Thoracic aorta (tissue), 2 donors: ENCODE measurements around the gene FOXL1. TPM values are rescaled to one million over a fixed set of nuclear protein-coding genes. Genes with fewer than 3 reads are reported as not detected.

Experiments used
- ATAC-seq: fragments of 150-250 bp; one replicate; pipeline ENCODE4 v1.8.0; 2017; ENCODE audit warnings: low read depth; ENCODE audit not compliant: insufficient number of reproducible peaks, low FRiP score
- DNase-seq: peaks from one replicate; pipeline ENCODE4 v3.0.0-alpha.2; 2020; ENCODE audit warnings: low spot score
- H3K27ac ChIP-seq, 2 donors: fragments of 200-600 bp; sonication (generic); 1 replicate in 1 of 2; 2 replicates in 1 of 2; pipeline ENCODE4 v1.5.1; 2016; ENCODE audit warnings: mild to moderate bottlenecking in 2 of 2, moderate library complexity in 2 of 2
- H3K27me3 ChIP-seq: fragments of 200-600 bp; sonication (generic); replicated peaks from 2 replicates; pipeline ENCODE4 v1.6.0; 2016; ENCODE audit warnings: mild to moderate bottlenecking; ENCODE audit not compliant: insufficient read depth
- H3K36me3 ChIP-seq: fragments of 200-600 bp; sonication (generic); one replicate; pipeline ENCODE4 v1.5.1; 2016
- H3K4me1 ChIP-seq, 2 donors: fragments of 200-600 bp; sonication (generic); 1 replicate in 1 of 2; 2 replicates in 1 of 2; pipeline versions ENCODE4 v1.5.1 to v1.6.0; 2016; ENCODE audit warnings: low read depth in 2 of 2, mild to moderate bottlenecking in 1 of 2; ENCODE audit not compliant: control insufficient read depth in 1 of 2
- H3K4me3 ChIP-seq: fragments of 200-600 bp; sonication (generic); 2 replicates; pipeline ENCODE4 v1.5.1; 2016; ENCODE audit warnings: mild to moderate bottlenecking
- H3K9me3 ChIP-seq: fragments of 200-600 bp; sonication (generic); 2 replicates; pipeline ENCODE4 v1.5.1; 2016
- CTCF ChIP-seq: fragments of 200-600 bp; sonication (generic); IDR thresholded peaks from one replicate; pipeline ENCODE4 v1.5.1; 2019; ENCODE audit warnings: antibody characterized with exemption
- total RNA-seq, 2 donors: library from RNA; depleted of rRNA; stranded (reverse); fragments of >200 nt; gene quantifications; one replicate each; pipeline versions ENCODE4 v1.1.0 to v1.2.3, GENCODE V29; 2016

Gene FOXL1
- total RNA-seq, 2 donors from 2014 or later = 52.1 to 52.8 TPM

- peak; percentile 79 for DNase-seq
These were observed 2.4 kb upstream of the FOXL1 start for GRCh38 chr16:86575754-86576557.

GRCh38 chr16:86576591-86577313 is 1.6 kb upstream of the FOXL1 start:
- Histone ChIP-seq H3K4me1 (peaks cover 25 to 79% of the 10 kb centered on the region in 2 donors), H3K4me3 (peak overlapping the region; percentile 76), H3K9me3 (no peaks in the 10 kb centered on the region), H3K36me3 (no peaks in the 10 kb centered on the region), H3K27ac (peak overlapping the region; percentile 91 to 97), H3K27me3 (no peaks in the 10 kb centered on the region)
- ATAC-seq (peak; percentile 13), DNase-seq (no peak)
- no peak for TF ChIP-seq CTCF

More at GRCh38 chr16:86575754-86576557, 2.4 kb upstream of the FOXL1 start:
- Histone ChIP-seq H3K27ac (peak overlapping the region; percentile 91 to 97), H3K9me3 (no peaks in the 10 kb centered on the region), H3K4me1 (peaks cover 25 to 71% of the 10 kb centered on the region in 2 donors), H3K27me3 (no peaks in the 10 kb centered on the region), H3K36me3 (no peaks in the 10 kb centered on the region), H3K4me3 (peak overlapping the region; percentile 76)
- TF ChIP-seq CTCF = peak; percentile 64
- peak; percentile 66 for ATAC-seq

- H3K4me1 ChIP-seq = peaks cover 28 to 83% of the 10 kb centered on the region in 2 donors
- DNase-seq (no peak), ATAC-seq (no peak)
- peak overlapping the region; percentile 76 for H3K4me3 ChIP-seq
- H3K27me3 ChIP-seq = no peaks in the 10 kb centered on the region
- no peak for TF ChIP-seq CTCF
- no peaks in the 10 kb centered on the region for H3K36me3 ChIP-seq
- no peaks in the 10 kb centered on the region for H3K9me3 ChIP-seq
- H3K27ac ChIP-seq = peak overlapping the region; percentile 91 to 97
These were observed 906 bp upstream of the FOXL1 start for GRCh38 chr16:86577314-86577971.

- Histone ChIP-seq H3K4me1 (peaks cover 25 to 81% of the 10 kb centered on the region in 2 donors), H3K4me3 (peak overlapping the region; percentile 76), H3K36me3 (no peaks in the 10 kb centered on the region), H3K27ac (peak overlapping the region; percentile 91 to 97), H3K9me3 (no peaks in the 10 kb centered on the region), H3K27me3 (no peaks in the 10 kb centered on the region)
- no peak for DNase-seq
- no peak for TF ChIP-seq CTCF
- no peak for ATAC-seq
These were observed 390 bp downstream of the FOXL1 start for GRCh38 chr16:86578611-86579267.
